Measurements from ENCODE around the gene TMED1.

- TF ChIP-seq POLR2A (IDR thresholded peaks at IDR 0.05; ENCODE audit: low read length) = no peak
- no peak for TF ChIP-seq GATA1 (IDR thresholded peaks at IDR 0.05; ENCODE audit: low read depth, low read length)
Observed at GRCh38 chr19:10826231-10826630, 9.8 kb downstream of the TMED1 start.

Measured in erythroblast (primary cell).